ENCODE measurements around the gene FSD1. TPM values are rescaled to one million over a fixed set of nuclear protein-coding genes. Genes with fewer than 3 reads are reported as not detected.
A peak's percentile ranks its signal among the peaks of the same experiment; 100 is the strongest.
"Not testable (repeated sequence)": the region's sequence is repeated elsewhere in the genome, so short reads cannot be mapped to it uniquely, and the experiment has no call there.

Gene FSD1
- total RNA-seq, 1 donor from 2014 or later, result 0.26 TPM

GRCh38 chr19:4279530-4280422, 24.6 kb upstream of the FSD1 start:
- peaks cover 12% of the 10 kb centered on the region for H3K27me3 ChIP-seq (ENCODE audit: control insufficient read depth, insufficient read depth, low read length)
- no peak for FAIRE-seq

GRCh38 chr19:4284176-4284958, 20.0 kb upstream of the FSD1 start:
- Histone ChIP-seq H3K36me3 (ENCODE audit: control insufficient read depth, insufficient read depth, low read length) (no peaks in the 10 kb centered on the region), H3K27me3 (ENCODE audit: control insufficient read depth, insufficient read depth, low read length) (peaks cover 5% of the 10 kb centered on the region)

More at GRCh38 chr19:4279530-4280422, 24.6 kb upstream of the FSD1 start:
- no peaks in the 10 kb centered on the region for H3K36me3 ChIP-seq (ENCODE audit: control insufficient read depth, insufficient read depth, low read length)
- no peak for TF ChIP-seq CTCF (IDR thresholded peaks at IDR 0.05; ENCODE audit: insufficient read depth, low read length, severe bottlenecking)
- no peak for DNase-seq (ENCODE audit: low read depth)
- no peak overlapping the region for H3K4me3 ChIP-seq (ENCODE audit: low read depth, low read length)

GRCh38 chr19:4284974-4285373, 19.4 kb upstream of the FSD1 start:
- H3K36me3 ChIP-seq (ENCODE audit: control insufficient read depth, insufficient read depth, low read length), result no peaks in the 10 kb centered on the region
- H3K27me3 ChIP-seq (ENCODE audit: control insufficient read depth, insufficient read depth, low read length), result peaks cover 3% of the 10 kb centered on the region
- no peak for DNase-seq (ENCODE audit: low read depth)
- no peak for FAIRE-seq
- TF ChIP-seq CTCF (IDR thresholded peaks at IDR 0.05; ENCODE audit: insufficient read depth, low read length, severe bottlenecking), result no peak
- H3K4me3 ChIP-seq (ENCODE audit: low read depth, low read length), result no peak overlapping the region

More at GRCh38 chr19:4284176-4284958, 20.0 kb upstream of the FSD1 start:
- no peak for DNase-seq (ENCODE audit: low read depth)
- H3K4me3 ChIP-seq (ENCODE audit: low read depth, low read length), result no peak overlapping the region
- no peak for TF ChIP-seq CTCF (IDR thresholded peaks at IDR 0.05; ENCODE audit: insufficient read depth, low read length, severe bottlenecking)
- no peak for FAIRE-seq

GRCh38 chr19:4286141-4286540, 18.3 kb upstream of the FSD1 start:
- not testable (repeated sequence) for FAIRE-seq; H3K36me3 ChIP-seq (ENCODE audit: control insufficient read depth, insufficient read depth, low read length); H3K4me3 ChIP-seq (ENCODE audit: low read depth, low read length); H3K27me3 ChIP-seq (ENCODE audit: control insufficient read depth, insufficient read depth, low read length); DNase-seq (ENCODE audit: low read depth)

GRCh38 chr19:4288091-4288777, 16.2 kb upstream of the FSD1 start:
- H3K36me3 ChIP-seq (ENCODE audit: control insufficient read depth, insufficient read depth, low read length), result no peaks in the 10 kb centered on the region
- H3K27me3 ChIP-seq (ENCODE audit: control insufficient read depth, insufficient read depth, low read length), result no peaks in the 10 kb centered on the region
- no peak overlapping the region for H3K4me3 ChIP-seq (ENCODE audit: low read depth, low read length)
- DNase-seq (ENCODE audit: low read depth) (peak; percentile 15), FAIRE-seq (no peak)
- TF ChIP-seq CTCF (IDR thresholded peaks at IDR 0.05; ENCODE audit: insufficient read depth, low read length, severe bottlenecking), result no peak

Measured in bronchial epithelial cell (primary cell).